GM18507 (cell line): ENCODE data around the gene MDK.

ENCODE experiments used
- DNase-seq: peaks from one replicate; pipeline ENCODE4 v3.0.0; 2011; ENCODE audit warnings: low read depth; ENCODE audit not compliant: insufficient read length; ENCODE audit errors: extremely low spot score
- FAIRE-seq: peaks from 2 replicates; lab custom pipeline; 2011; peaks lifted over from hg19 to GRCh38; lab: Jason Lieb, UNC

Gene MDK

GRCh38 chr11:46346886-46347636 is 34.4 kb upstream of the MDK start, which contains the start of gene DGKZ:
DGKZ (plus strand) TSS chr11:46347463; CDS start chr11:46347660, 197 bp downstream.
- DNase-seq (peak; percentile 82), FAIRE-seq (peak; percentile 58)

- DNase-seq (no peak), FAIRE-seq (no peak)
Measured at GRCh38 chr11:46347637-46348311, 33.7 kb upstream of the MDK start.

- DNase-seq (no peak), FAIRE-seq (peak; percentile 5)
Measured at GRCh38 chr11:46348566-46349401, 32.7 kb upstream of the MDK start.

- no peak for DNase-seq
- FAIRE-seq: no peak
Measured at GRCh38 chr11:46350695-46351094, 30.8 kb upstream of the MDK start.

GRCh38 chr11:46351148-46351547 is 30.3 kb upstream of the MDK start:
- DNase-seq (no peak), FAIRE-seq (no peak)

- FAIRE-seq (no peak), DNase-seq (no peak)
Measured at GRCh38 chr11:46351606-46352005, 29.9 kb upstream of the MDK start.

GRCh38 chr11:46352063-46352841 is 29.2 kb upstream of the MDK start:
- no peak for FAIRE-seq
- no peak for DNase-seq

GRCh38 chr11:46353698-46354097 is 27.8 kb upstream of the MDK start:
- FAIRE-seq (no peak), DNase-seq (no peak)

- no peak for FAIRE-seq
- DNase-seq: no peak
Measured at GRCh38 chr11:46356924-46357482, 24.5 kb upstream of the MDK start.

GRCh38 chr11:46357483-46357936 is 24.0 kb upstream of the MDK start:
- FAIRE-seq (no peak), DNase-seq (no peak)

GRCh38 chr11:46359953-46360352 is 21.5 kb upstream of the MDK start:
- no peak for DNase-seq
- no peak for FAIRE-seq

- FAIRE-seq (no peak), DNase-seq (no peak)
Measured at GRCh38 chr11:46360878-46361277, 20.6 kb upstream of the MDK start.

GRCh38 chr11:46361283-46362155 is 19.9 kb upstream of the MDK start:
- FAIRE-seq (peak; percentile 92), DNase-seq (peak; percentile 84)

GRCh38 chr11:46362156-46363030 is 19.1 kb upstream of the MDK start:
- DNase-seq: no peak
- FAIRE-seq: no peak

GRCh38 chr11:46363031-46363407 is 18.4 kb upstream of the MDK start:
- FAIRE-seq (no peak), DNase-seq (no peak)

- FAIRE-seq (no peak), DNase-seq (no peak)
Measured at GRCh38 chr11:46363455-46364005, 17.9 kb upstream of the MDK start.

- DNase-seq (no peak), FAIRE-seq (no peak)
Measured at GRCh38 chr11:46364056-46364455, 17.4 kb upstream of the MDK start.
